HG02798 (cell line): ENCODE results near the gene MAP3K14.

Source experiments
- ATAC-seq: cut with Tn5 transposase; IDR thresholded peaks from one replicate; pipeline ENCODE4 v1.9.1; 2021; ENCODE audit warnings: mild to moderate bottlenecking; ENCODE audit not compliant: unreplicated experiment, poor library complexity

Gene MAP3K14

GRCh38 chr17:45318561-45319230, 1.9 kb upstream of the MAP3K14 start:
- ATAC-seq = no peak

GRCh38 chr17:45317111-45317928, 500 bp upstream of the MAP3K14 start:
- peak; percentile 82 for ATAC-seq

GRCh38 chr17:45315648-45316433, 979 bp downstream of the MAP3K14 start:
- ATAC-seq = no peak

GRCh38 chr17:45314741-45315647, 1.8 kb downstream of the MAP3K14 start:
- no peak for ATAC-seq

- no peak for ATAC-seq
These were observed 2.7 kb downstream of the MAP3K14 start for GRCh38 chr17:45313996-45314740.

GRCh38 chr17:45313421-45313771, 3.4 kb downstream of the MAP3K14 start:
- ATAC-seq = no peak

GRCh38 chr17:45312477-45313420, 4.1 kb downstream of the MAP3K14 start:
- no peak for ATAC-seq

GRCh38 chr17:45311760-45312476, 4.9 kb downstream of the MAP3K14 start:
- ATAC-seq = peak; percentile 20

GRCh38 chr17:45311401-45311759, 5.4 kb downstream of the MAP3K14 start:
- ATAC-seq = no peak

GRCh38 chr17:45310380-45311324, 6.2 kb downstream of the MAP3K14 start:
- ATAC-seq = no peak

- no peak for ATAC-seq
These were observed 7.4 kb downstream of the MAP3K14 start for GRCh38 chr17:45309400-45309799.

- no peak for ATAC-seq
These were observed 8.0 kb downstream of the MAP3K14 start for GRCh38 chr17:45308840-45309239.

GRCh38 chr17:45308016-45308365, 8.8 kb downstream of the MAP3K14 start:
- ATAC-seq = no peak

- peak; percentile 30 for ATAC-seq
These were observed 9.4 kb downstream of the MAP3K14 start for GRCh38 chr17:45307290-45308015.

GRCh38 chr17:45306623-45307022, 10.2 kb downstream of the MAP3K14 start:
- ATAC-seq = no peak

GRCh38 chr17:45306094-45306493, 10.7 kb downstream of the MAP3K14 start:
- ATAC-seq = no peak
